Osteocyte (in vitro differentiated cells): ENCODE results near the gene MTUS2. TPM values are rescaled to one million over a fixed set of nuclear protein-coding genes. Genes with fewer than 3 reads are reported as not detected.

ENCODE experiments used
- DNase-seq: peaks from one replicate; pipeline ENCODE4 v3.0.0; 2021; ENCODE audit warnings: mixed read lengths; ENCODE audit not compliant: unreplicated experiment; ENCODE audit errors: extremely low spot score
- H3K27ac Mint-ChIP-seq: one replicate; pipeline ENCODE4 v1.8.0; 2021; ENCODE audit warnings: mild to moderate bottlenecking, mixed read lengths; ENCODE audit not compliant: unreplicated experiment
- H3K27me3 Mint-ChIP-seq: one replicate; pipeline ENCODE4 v1.8.0; 2021; ENCODE audit warnings: mixed read lengths; ENCODE audit not compliant: unreplicated experiment
- H3K36me3 Mint-ChIP-seq: one replicate; pipeline ENCODE4 v1.8.0; 2021; ENCODE audit warnings: mixed read lengths; ENCODE audit not compliant: unreplicated experiment
- H3K4me1 Mint-ChIP-seq: one replicate; pipeline ENCODE4 v1.8.0; 2021; ENCODE audit warnings: mixed read lengths; ENCODE audit not compliant: unreplicated experiment
- H3K4me3 Mint-ChIP-seq: one replicate; pipeline ENCODE4 v1.8.0; 2021; ENCODE audit warnings: mild to moderate bottlenecking, moderate library complexity, mixed read lengths; ENCODE audit not compliant: unreplicated experiment
- H3K9me3 Mint-ChIP-seq: one replicate; pipeline ENCODE4 v1.8.0; 2021; ENCODE audit warnings: mixed read lengths; ENCODE audit not compliant: unreplicated experiment
- CTCF ChIP-seq: fragments of 200-600 bp; sonication (generic); IDR thresholded peaks from 2 replicates; pipeline ENCODE4 v1.5.0; 2021; ENCODE audit warnings: antibody characterized with exemption, mild to moderate bottlenecking, moderate library complexity
- total RNA-seq: library from RNA; stranded (reverse); gene quantifications from 2 replicates; pipeline ENCODE4 v1.2.1, GENCODE V29; 2021

The MTUS2 gene
- total RNA-seq, 1 donor from 2014 or later = 0.05 TPM

- Mint-ChIP-seq H3K9me3 (no peaks in the 10 kb centered on the region), H3K36me3 (no peaks in the 10 kb centered on the region), H3K4me3 (no peak overlapping the region), H3K27me3 (no peaks in the 10 kb centered on the region), H3K4me1 (no peaks in the 10 kb centered on the region), H3K27ac (no peak overlapping the region)
- no peak for TF ChIP-seq CTCF
- DNase-seq = no peak
These were observed 354.0 kb downstream of the MTUS2 start for GRCh38 chr13:29174093-29174492.

GRCh38 chr13:29175250-29175873, 355.2 kb downstream of the MTUS2 start:
- no peak for TF ChIP-seq CTCF
- no peak for DNase-seq
- H3K4me1 Mint-ChIP-seq = no peaks in the 10 kb centered on the region
- H3K4me3 Mint-ChIP-seq = no peak overlapping the region
- no peak overlapping the region for H3K27ac Mint-ChIP-seq
- no peaks in the 10 kb centered on the region for H3K27me3 Mint-ChIP-seq
- H3K36me3 Mint-ChIP-seq = no peaks in the 10 kb centered on the region
- no peaks in the 10 kb centered on the region for H3K9me3 Mint-ChIP-seq

- DNase-seq = no peak
- Mint-ChIP-seq H3K9me3 (peaks cover 23% of the 10 kb centered on the region), H3K27ac (no peak overlapping the region), H3K4me3 (no peak overlapping the region), H3K4me1 (no peaks in the 10 kb centered on the region), H3K36me3 (no peaks in the 10 kb centered on the region), H3K27me3 (no peaks in the 10 kb centered on the region)
- TF ChIP-seq CTCF = no peak
These were observed 359.9 kb downstream of the MTUS2 start for GRCh38 chr13:29180055-29180454.

- H3K36me3 Mint-ChIP-seq = no peaks in the 10 kb centered on the region
- H3K4me3 Mint-ChIP-seq = no peak overlapping the region
- no peaks in the 10 kb centered on the region for H3K4me1 Mint-ChIP-seq
- H3K27ac Mint-ChIP-seq = no peak overlapping the region
- H3K27me3 Mint-ChIP-seq = no peaks in the 10 kb centered on the region
- DNase-seq = no peak
- TF ChIP-seq CTCF = no peak
- peaks cover 33% of the 10 kb centered on the region for H3K9me3 Mint-ChIP-seq
These were observed 362.1 kb downstream of the MTUS2 start for GRCh38 chr13:29182216-29182615.

GRCh38 chr13:29185926-29186325, 365.8 kb downstream of the MTUS2 start:
- Mint-ChIP-seq H3K9me3 (peaks cover 33% of the 10 kb centered on the region), H3K4me3 (no peak overlapping the region)

More at GRCh38 chr13:29185926-29186325, 365.8 kb downstream of the MTUS2 start:
- H3K27me3 Mint-ChIP-seq = no peaks in the 10 kb centered on the region
- DNase-seq = no peak
- H3K27ac Mint-ChIP-seq = no peak overlapping the region
- no peaks in the 10 kb centered on the region for H3K4me1 Mint-ChIP-seq
- TF ChIP-seq CTCF = no peak
- no peaks in the 10 kb centered on the region for H3K36me3 Mint-ChIP-seq
